GM23338 (cell line): ENCODE results near the gene CNKSR1. TPM values are rescaled to one million over a fixed set of nuclear protein-coding genes. Genes with fewer than 3 reads are reported as not detected.

Source experiments
- ATAC-seq: fragments of 200-7000 bp; cut with Tn5 transposase; 3 replicates; pipeline ENCODE4 v1.9.1; 2020
- DNase-seq: peaks from one replicate; pipeline ENCODE4 v3.0.0-alpha.2; 2015; ENCODE audit warnings: low spot score
- H2AFZ ChIP-seq: fragments of 200-600 bp; sonication (generic); 2 replicates; pipeline ENCODE4 v1.8.0; 2016; ENCODE audit warnings: antibody characterized with exemption, mild to moderate bottlenecking, moderate library complexity
- H3F3A ChIP-seq: fragments of 200-600 bp; sonication (generic); replicated peaks from 2 replicates; pipeline ENCODE4 v1.8.0; 2017; ENCODE audit warnings: antibody characterized with exemption, mixed run types, low read depth
- H3K27ac ChIP-seq: fragments of 200-600 bp; sonication (generic); 2 replicates; pipeline ENCODE4 v1.6.1; 2016; ENCODE audit warnings: low read depth
- H3K27me3 ChIP-seq: fragments of 200-600 bp; sonication (generic); 2 replicates; pipeline ENCODE4 v1.8.0; 2016; ENCODE audit warnings: mild to moderate bottlenecking, mixed run types, moderate library complexity; ENCODE audit not compliant: insufficient read depth
- H3K36me3 ChIP-seq: fragments of 200-600 bp; sonication (generic); 2 replicates; pipeline ENCODE4 v1.8.0; 2016; ENCODE audit warnings: mild to moderate bottlenecking; ENCODE audit not compliant: insufficient read depth
- H3K4me1 ChIP-seq: fragments of 200-600 bp; sonication (generic); 2 replicates; pipeline ENCODE4 v1.8.0; 2016; ENCODE audit warnings: mild to moderate bottlenecking, moderate library complexity; ENCODE audit not compliant: insufficient read depth
- H3K4me2 ChIP-seq: fragments of 200-600 bp; sonication (generic); 2 replicates; pipeline ENCODE4 v1.7.1; 2017; ENCODE audit warnings: mixed run types
- H3K4me3 ChIP-seq: fragments of 200-600 bp; sonication (generic); 2 replicates; pipeline ENCODE4 v1.6.1; 2016; ENCODE audit warnings: mixed run types
- H3K79me2 ChIP-seq: fragments of 200-600 bp; sonication (generic); replicated peaks from 2 replicates; pipeline ENCODE4 v1.8.0; 2017; ENCODE audit warnings: mild to moderate bottlenecking; ENCODE audit not compliant: insufficient read depth
- H3K9me2 ChIP-seq: fragments of 200-600 bp; sonication (generic); 2 replicates; pipeline ENCODE4 v1.8.0; 2017; ENCODE audit not compliant: insufficient read depth
- H4K20me1 ChIP-seq: fragments of 200-600 bp; sonication (generic); replicated peaks from 2 replicates; pipeline ENCODE4 v1.8.0; 2017; ENCODE audit warnings: mild to moderate bottlenecking; ENCODE audit not compliant: insufficient read depth
- H3K27ac Mint-ChIP-seq: 2 replicates; pipeline ENCODE4 v1.8.0; 2020; ENCODE audit warnings: inconsistent platforms, mild to moderate bottlenecking, moderate library complexity, mixed read lengths
- H3K27me3 Mint-ChIP-seq: 3 replicates; pipeline ENCODE4 v1.8.0; 2022; ENCODE audit warnings: low read depth, mild to moderate bottlenecking, moderate library complexity, mixed read lengths, inconsistent platforms; ENCODE audit not compliant: insufficient read depth, poor library complexity
- H3K36me3 Mint-ChIP-seq: 3 replicates; pipeline ENCODE4 v1.8.0; 2021; ENCODE audit warnings: low read depth, mild to moderate bottlenecking, inconsistent platforms, moderate library complexity, mixed read lengths
- H3K4me1 Mint-ChIP-seq: 3 replicates; pipeline ENCODE4 v1.8.0; 2020; ENCODE audit warnings: mild to moderate bottlenecking, inconsistent platforms, mixed read lengths
- H3K4me3 Mint-ChIP-seq: 3 replicates; pipeline ENCODE4 v1.8.0; 2021; ENCODE audit warnings: moderate library complexity, mild to moderate bottlenecking, inconsistent platforms, mixed read lengths
- H3K9me3 Mint-ChIP-seq: 3 replicates; pipeline ENCODE4 v1.8.0; 2020; ENCODE audit warnings: moderate library complexity, mild to moderate bottlenecking, inconsistent platforms, mixed read lengths
- CREB1 ChIP-seq: fragments of 250-450 bp; sonication (Bioruptor Pico); IDR thresholded peaks from 2 replicates; pipeline ENCODE4 v1.5.0; 2020; ENCODE audit warnings: low read depth, mild to moderate bottlenecking, moderate library complexity
- CTCF ChIP-seq, 2 experiments: fragments of 200-600 bp in 1 of 2; sonication (generic) in 1 of 2; conservative IDR thresholded peaks; 2 replicates each; pipeline versions ENCODE4 v1.5.1 to v1.6.1; 2016 to 2017; ENCODE audit warnings: antibody characterized with exemption in 2 of 2, low read depth in 2 of 2, mild to moderate bottlenecking in 2 of 2, moderate library complexity in 1 of 2
- STAT1 ChIP-seq: IDR thresholded peaks from one replicate; pipeline ENCODE4 v1.6.1; 2016; ENCODE audit warnings: antibody characterized with exemption; ENCODE audit not compliant: unreplicated experiment
- ZNF331 ChIP-seq: fragments of 250-450 bp; sonication (Bioruptor Pico); IDR thresholded peaks from 2 replicates; pipeline ENCODE4 v1.5.0; 2020; ENCODE audit warnings: low read depth, mild to moderate bottlenecking, moderate library complexity
- ZNF462 ChIP-seq: fragments of 250-450 bp; sonication (Bioruptor Pico); IDR thresholded peaks from 2 replicates; pipeline ENCODE4 v1.5.0; 2020; ENCODE audit warnings: mild to moderate bottlenecking, moderate library complexity
- polyA plus RNA-seq: library from polyadenylated mRNA; unstranded; fragments of >200 nt; fragmentation: Nextera tagmentation; extraction: Ambion mirVana; gene quantifications from 2 replicates; pipeline ENCODE4 v1.2.1, GENCODE V29; 2016
- total RNA-seq: library from RNA; depleted of rRNA; stranded (reverse); fragments of >200 nt; shearing (Covaris generic); gene quantifications from 2 replicates; pipeline ENCODE4 v1.2.3, GENCODE V29; 2014

The CNKSR1 gene
- total and polyA plus RNA-seq, 2 experiments from 2014 or later = 9.7 to 12.5 TPM

- Histone ChIP-seq H3K4me2 (no peak overlapping the region), H4K20me1 (0 out of 2 replicates have a peak, but pooled peaks cover 3% of the 10 kb centered on the region), H3K4me1 (no peaks in the 10 kb centered on the region), H3F3A (no peaks in the 10 kb centered on the region), H3K79me2 (no peaks in the 10 kb centered on the region), H2AFZ (no peak overlapping the region), H3K27ac (no peak overlapping the region), H3K36me3 (no peaks in the 10 kb centered on the region), H3K9me2 (no peaks in the 10 kb centered on the region), H3K27me3 (peaks cover 73% of the 10 kb centered on the region), H3K4me3 (no peak overlapping the region)
- no peak for TF ChIP-seq CREB1
- TF ChIP-seq ZNF331 = no peak
- no peak for TF ChIP-seq STAT1
- TF ChIP-seq CTCF (conservative IDR thresholded peaks at IDR 0.05; ENCODE audit: low read depth in 2 of 2) = no peak
- no peak for TF ChIP-seq ZNF462 (CRISPR knock-in tag)
- no peak for DNase-seq
- H3K4me1 Mint-ChIP-seq = peaks cover 7% of the 10 kb centered on the region; the same call in 2 of the 3 replicates
- H3K27me3 Mint-ChIP-seq = peaks cover 31% of the 10 kb centered on the region
- ATAC-seq = no peak
- no peak overlapping the region for H3K27ac Mint-ChIP-seq
- no peak overlapping the region for H3K4me3 Mint-ChIP-seq
- H3K9me3 Mint-ChIP-seq = no peaks in the 10 kb centered on the region
- H3K36me3 Mint-ChIP-seq = no peaks in the 10 kb centered on the region
Measured at GRCh38 chr1:26148887-26149286, 28.4 kb upstream of the CNKSR1 start.
